GM12878 (cell line): ENCODE data around the gene BICD1. TPM values are rescaled to one million over a fixed set of nuclear protein-coding genes. Genes with fewer than 3 reads are reported as not detected.
A peak's percentile ranks its signal among the peaks of the same experiment; 100 is the strongest.

Experiments
- ATF7 ChIP-seq: fragments of 450-650 bp; IDR thresholded peaks from 2 replicates; pipeline ENCODE4 v1.6.1; 2016; ENCODE audit warnings: low read depth, mild to moderate bottlenecking
- BCLAF1 ChIP-seq: fragments of 450-650 bp; IDR thresholded peaks from 2 replicates; pipeline ENCODE4 v1.6.1; 2017; ENCODE audit warnings: antibody characterized with exemption, mild to moderate bottlenecking, moderate library complexity
- CEBPZ ChIP-seq: fragments of 150-350 bp; IDR thresholded peaks from 2 replicates; pipeline ENCODE4 v1.6.1; 2016; ENCODE audit warnings: low read depth, low read length
- CREM ChIP-seq: IDR thresholded peaks from 2 replicates; pipeline ENCODE4 v1.6.1; 2014; ENCODE audit warnings: antibody characterized with exemption, low read depth
- CUX1 ChIP-seq: IDR thresholded peaks from 2 replicates; pipeline ENCODE4 v1.6.1; 2012; ENCODE audit warnings: improper control_type of control experiment, low read depth, low read length; ENCODE audit not compliant: insufficient replicate concordance
- GABPA ChIP-seq: IDR thresholded peaks from 2 replicates; pipeline ENCODE4 v1.6.1; 2014; ENCODE audit warnings: antibody characterized with exemption, low read depth, mild to moderate bottlenecking, inconsistent platforms
- HDAC6 ChIP-seq: fragments of 200-600 bp; sonication (generic); IDR thresholded peaks from one replicate; pipeline ENCODE4 v1.8.0; 2017; ENCODE audit warnings: antibody characterized with exemption; ENCODE audit not compliant: unreplicated experiment
- MTA2 ChIP-seq: fragments of 450-650 bp; IDR thresholded peaks from 2 replicates; pipeline ENCODE4 v1.6.1; 2016; ENCODE audit warnings: low read depth, mild to moderate bottlenecking, moderate library complexity
- NBN ChIP-seq: fragments of 450-650 bp; IDR thresholded peaks from 2 replicates; pipeline ENCODE4 v1.6.1; 2016
- RELA ChIP-seq: fragments of 450-650 bp; IDR thresholded peaks from 2 replicates; pipeline ENCODE4 v1.8.0; 2014; ENCODE audit warnings: borderline replicate concordance; ENCODE audit not compliant: partially characterized antibody
- RFX5 ChIP-seq: IDR thresholded peaks from 2 replicates; pipeline ENCODE4 v1.6.1; 2011; ENCODE audit warnings: low read depth, low read length, improper control_type of control experiment
- SKIL ChIP-seq: fragments of 450-650 bp; IDR thresholded peaks from 2 replicates; pipeline ENCODE4 v1.6.1; 2017; ENCODE audit warnings: mild to moderate bottlenecking, low read depth, inconsistent platforms; ENCODE audit not compliant: poor library complexity, severe bottlenecking
- SMAD1 ChIP-seq: fragments of 450-650 bp; IDR thresholded peaks from 2 replicates; pipeline ENCODE4 v1.6.1; 2018; ENCODE audit warnings: mild to moderate bottlenecking, low read depth; ENCODE audit not compliant: partially characterized antibody
- SMC3 ChIP-seq: IDR thresholded peaks from 2 replicates; pipeline ENCODE4 v1.6.1; 2011; ENCODE audit warnings: low read length, improper control_type of control experiment, borderline replicate concordance
- SP1 ChIP-seq: IDR thresholded peaks from one replicate; pipeline ENCODE4 v1.6.1; 2011; ENCODE audit warnings: low read depth, low read length
- SREBF1 ChIP-seq: IDR thresholded peaks from 2 replicates; pipeline ENCODE4 v1.6.1; 2012; ENCODE audit warnings: mild to moderate bottlenecking, low read length
- SREBF2 ChIP-seq: IDR thresholded peaks from 2 replicates; pipeline ENCODE4 v1.6.1; 2012; ENCODE audit warnings: mild to moderate bottlenecking, low read length
- TARDBP ChIP-seq: IDR thresholded peaks from 2 replicates; pipeline ENCODE4 v1.6.1; 2016; ENCODE audit warnings: borderline replicate concordance
- polyA plus RNA-seq, 11 experiments: library from polyadenylated mRNA; depleted of rRNA in 4 of 11; unstranded in 6 of 11; stranded (reverse) in 5 of 11; fragments of >200 nt; fragmentation: Nextera tagmentation in 4 of 11; fragmentation: Illumina TruSeq in 1 of 11; extraction: Ambion mirVana in 4 of 11; extraction: Trizol in 1 of 11; gene quantifications; 1 replicate in 1 of 11; 2 replicates in 10 of 11; pipeline versions ENCODE4 v1.2.1 to v1.2.3, GENCODE V29; 2011 to 2016; ENCODE audit warnings: inconsistent platforms in 2 of 11, missing spikeins in 2 of 11, low read depth in 1 of 11
- total RNA-seq, 4 experiments: library from RNA; depleted of rRNA in 3 of 4; stranded (reverse); fragments of >200 nt in 3 of 4; fragmentation: Illumina TruSeq in 1 of 4; extraction: Trizol in 1 of 4; gene quantifications; 2 replicates each; pipeline versions ENCODE4 v1.2.1 to v1.2.3, GENCODE V29; 2013 to 2021

The BICD1 gene
- total and polyA plus RNA-seq, 10 of the 15 experiments (the other 5 are each of a cell fraction or from before 2014, with no cell fraction given), result 4.7 to 32.5 (median 14.4) TPM

GRCh38 chr12:32139064-32139421 is 32.4 kb downstream of the BICD1 start (continued):
- TF ChIP-seq BCLAF1 (no peak), SREBF1 (no peak), SKIL (peak; percentile 85), SREBF2 (no peak), TARDBP (peak; percentile 16; the same call in 1 of the 2 replicates), RFX5 (no peak), CUX1 (peak; percentile 17), NBN (peak; percentile 95), HDAC6 (no peak), ATF7 (peak; percentile 98), SP1 (peak; percentile 16), SMAD1 (peak; percentile 79), RELA (peak; percentile 13), CREM (peak; percentile 92), GABPA (0 out of 2 replicates have a peak, but pooled peaks have one; percentile 26), MTA2 (peak; percentile 66; the same call in 1 of the 2 replicates), CEBPZ (no peak), SMC3 (no peak)
